HepG2 (cell line): ENCODE measurements around the gene OTX1. TPM values are rescaled to one million over a fixed set of nuclear protein-coding genes. Genes with fewer than 3 reads are reported as not detected.

Source experiments
- ATRX ChIP-seq: sonication (generic); formaldehyde crosslinking; IDR thresholded peaks from 2 replicates; pipeline ENCODE4 v1.4.0; 2020; ENCODE audit warnings: missing genetic modification reagents, borderline replicate concordance
- FOXO1 ChIP-seq: sonication (generic); formaldehyde crosslinking; IDR thresholded peaks from 2 replicates; pipeline ENCODE4 v1.4.0; 2020; ENCODE audit warnings: missing genetic modification reagents
- FUBP1 ChIP-seq: sonication (generic); formaldehyde crosslinking; IDR thresholded peaks from 2 replicates; pipeline ENCODE4 v1.5.1; 2020; ENCODE audit warnings: missing genetic modification reagents, mild to moderate bottlenecking, borderline replicate concordance
- HMGXB4 ChIP-seq, 2 experiments: sonication (generic) in 1 of 2; formaldehyde crosslinking in 1 of 2; IDR thresholded peaks; 2 replicates each; pipeline versions ENCODE4 v1.4.0 to v1.6.1; 2018 to 2020; ENCODE audit warnings: missing genetic modification reagents in 2 of 2, borderline replicate concordance in 1 of 2, low read depth in 1 of 2, mild to moderate bottlenecking in 1 of 2, missing biosample characterization in 1 of 2
- HOMEZ ChIP-seq: IDR thresholded peaks from 2 replicates; pipeline ENCODE4 v1.6.1; 2016; ENCODE audit warnings: low read depth
- IRF2 ChIP-seq: IDR thresholded peaks from 2 replicates; pipeline ENCODE4 v1.6.1; 2018; ENCODE audit warnings: missing genetic modification reagents, missing compliant biosample characterization
- JDP2 ChIP-seq: sonication (generic); formaldehyde crosslinking; IDR thresholded peaks from 2 replicates; pipeline ENCODE4 v1.8.1; 2022; ENCODE audit warnings: missing genetic modification reagents, borderline replicate concordance
- JUND ChIP-seq: sonication (generic); formaldehyde crosslinking; IDR thresholded peaks from 2 replicates; pipeline ENCODE4 v1.8.0; 2022; ENCODE audit warnings: mild to moderate bottlenecking, missing genetic modification reagents
- KIAA2018 ChIP-seq: sonication (generic); formaldehyde crosslinking; IDR thresholded peaks from 2 replicates; pipeline ENCODE4 v1.5.0; 2020; ENCODE audit warnings: mild to moderate bottlenecking, missing genetic modification reagents, borderline replicate concordance
- KLF15 ChIP-seq: sonication (generic); formaldehyde crosslinking; IDR thresholded peaks from 2 replicates; pipeline ENCODE4 v1.8.1; 2023; ENCODE audit warnings: borderline replicate concordance, mild to moderate bottlenecking, inconsistent platforms, missing genetic modification reagents, mixed read lengths
- SYNCRIP ChIP-seq: fragments of 200-400 bp; formaldehyde crosslinking; IDR thresholded peaks from 2 replicates; pipeline ENCODE4 v1.6.1; 2018; ENCODE audit warnings: mild to moderate bottlenecking, low read depth, low read length; ENCODE audit not compliant: insufficient read depth
- YY1 ChIP-seq: IDR thresholded peaks from 2 replicates; pipeline ENCODE4 v1.6.1; 2011; ENCODE audit warnings: low read length, low read depth, moderate library complexity, mild to moderate bottlenecking; ENCODE audit not compliant: insufficient read depth, insufficient replicate concordance
- ZNF414 ChIP-seq: sonication (generic); formaldehyde crosslinking; IDR thresholded peaks from 2 replicates; pipeline ENCODE4 v1.5.0; 2020; ENCODE audit warnings: missing genetic modification reagents
- polyA plus RNA-seq, 8 experiments: library from polyadenylated mRNA; depleted of rRNA in 3 of 8; stranded (reverse) in 7 of 8; unstranded in 1 of 8; fragments of >200 nt; fragmentation: Illumina TruSeq in 4 of 8; extraction: Trizol in 4 of 8; gene quantifications; 2 replicates each; pipeline versions ENCODE4 v1.2.1 to v1.2.3, GENCODE V29; 2011 to 2016; ENCODE audit warnings: low read depth in 4 of 8, missing spikeins in 1 of 8, mixed read lengths in 1 of 8; ENCODE audit not compliant: insufficient read depth in 1 of 8
- total RNA-seq, 5 experiments: library from RNA; depleted of rRNA; stranded (reverse); fragments of >200 nt; fragmentation: Illumina TruSeq; extraction: Trizol; gene quantifications; 2 replicates each; pipeline ENCODE4 v1.2.3, GENCODE V29; 2016; ENCODE audit warnings: low read depth in 1 of 5

Gene OTX1
- total and polyA plus RNA-seq, 2 of the 13 experiments (the other 11 are each of a cell fraction or from before 2014, with no cell fraction given) = 1.0 to 5.0 TPM

- TF ChIP-seq FUBP1 (CRISPR knock-in tag) (peak; percentile 86; the same call in 1 of the 2 replicates), JUND (CRISPR knock-in tag) (peak; percentile 58; the same call in 1 of the 2 replicates), HMGXB4 (CRISPR knock-in tag; IDR thresholded peaks at IDR 0.05; ENCODE audit: borderline replicate concordance in 1 of 2, low read depth in 1 of 2) (peak in 1 of 2 experiments; percentile 65; a peak in 2 of 4 replicates), KLF15 (CRISPR knock-in tag) (0 out of 2 replicates have a peak, but pooled peaks have one; percentile 57), KIAA2018 (no peak), JDP2 (CRISPR knock-in tag) (no peak), FOXO1 (peak; percentile 31; the same call in 1 of the 2 replicates), YY1 (peak; percentile 64), ZNF414 (CRISPR knock-in tag) (peak; percentile 71), IRF2 (CRISPR knock-in tag) (no peak), SYNCRIP (no peak), ATRX (CRISPR knock-in tag) (no peak), HOMEZ (CRISPR knock-in tag) (peak; percentile 13; the same call in 1 of the 2 replicates)
Observed at GRCh38 chr2:63050334-63051041, at the start of gene OTX1 (continued).
